PC-9 (cell line): ENCODE data around the gene RANBP10.

Source experiments
- CTCF ChIP-seq: fragments of 200-600 bp; sonication (generic); conservative IDR thresholded peaks from 2 replicates; pipeline ENCODE4 v1.6.1; 2017; ENCODE audit warnings: mixed run types, antibody characterized with exemption, mild to moderate bottlenecking, moderate library complexity
- EZH2 ChIP-seq: fragments of 200-600 bp; sonication (generic); IDR thresholded peaks from 2 replicates; pipeline ENCODE4 v1.8.0; 2017; ENCODE audit warnings: antibody characterized with exemption, low read depth

GRCh38 chr16:67758966-67759365 lies 47.4 kb downstream of the RANBP10 start:
- TF ChIP-seq CTCF (no peak), EZH2 (no peak)
